CD4-positive, alpha-beta T cell treated with Interleukin-12 subunit alpha and Interleukin-12 subunit beta, for 1 hour (primary cell): ENCODE results near the gene TTC21A.

Experiments
- DNase-seq: peaks from one replicate; pipeline ENCODE4 v3.0.0-alpha.2; 2020

The TTC21A gene

GRCh38 chr3:39181408-39182335, 74.2 kb downstream of the TTC21A start:
- DNase-seq, result no peak

- no peak for DNase-seq
Observed at GRCh38 chr3:39183211-39184080, 76.0 kb downstream of the TTC21A start.

DNA sequence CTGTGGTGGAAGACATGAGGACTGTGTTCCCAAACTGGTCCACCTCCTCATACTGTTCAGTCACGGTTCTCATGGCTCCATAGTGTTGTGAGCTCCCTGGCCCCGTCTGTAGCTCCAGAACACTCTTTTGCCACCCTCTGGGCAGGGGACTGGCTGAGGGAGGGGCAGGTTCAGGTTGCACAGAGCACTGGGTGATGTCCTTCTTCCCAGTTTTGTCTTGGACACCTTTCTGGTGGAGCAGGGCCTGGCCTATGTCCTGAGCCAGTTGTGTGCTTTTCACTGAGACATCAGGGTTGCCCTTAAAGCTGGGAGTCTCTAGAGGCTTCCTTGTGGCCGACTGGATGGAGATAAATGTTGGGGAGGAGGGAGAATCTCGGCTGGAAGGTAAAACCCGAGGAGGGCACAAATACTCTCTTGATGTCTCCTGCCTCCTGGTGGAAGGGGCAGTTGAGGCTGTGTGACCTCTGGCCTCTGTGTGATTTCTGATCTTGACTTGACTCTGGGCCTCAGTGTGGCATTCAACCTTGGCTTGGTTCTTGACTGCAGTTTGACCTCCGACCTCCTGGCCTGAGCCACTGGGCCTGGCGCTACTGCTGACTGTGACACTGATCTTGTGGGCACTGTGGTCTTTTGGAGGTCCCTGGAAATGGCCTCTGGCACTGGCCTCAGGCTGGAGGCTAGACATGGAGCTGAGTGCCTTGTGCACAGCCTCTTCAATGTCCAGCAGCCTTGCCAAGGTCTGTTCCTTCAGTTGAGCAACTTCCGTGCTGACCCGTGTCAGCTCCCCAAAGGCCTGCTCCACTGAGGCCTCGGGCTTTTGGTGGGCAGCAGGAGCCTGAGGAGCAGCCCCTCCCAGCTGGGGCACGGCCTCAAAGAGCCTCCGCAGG, 76.8 kb downstream of the TTC21A start:
- DNase-seq, result no peak

DNA sequence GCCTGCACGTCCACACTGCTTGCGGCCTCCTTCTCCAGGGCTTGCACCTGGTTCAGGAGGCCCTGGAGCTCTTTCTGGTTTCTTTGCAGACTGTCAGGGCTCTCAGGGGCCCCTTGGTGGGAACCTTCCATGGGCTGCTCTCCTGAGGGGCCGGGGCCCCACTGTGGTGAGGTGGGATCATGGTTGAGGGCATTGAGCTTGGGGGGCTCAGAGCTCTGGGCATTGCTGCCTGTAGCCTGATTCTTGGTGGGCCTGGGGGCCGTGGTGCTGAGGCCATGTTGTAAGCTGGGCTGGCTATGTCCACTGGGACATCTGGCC, 77.4 kb downstream of the TTC21A start:
- DNase-seq, result no peak

GRCh38 chr3:39185326-39185958, 78.0 kb downstream of the TTC21A start:
- no peak for DNase-seq

GRCh38 chr3:39185959-39186691, 78.6 kb downstream of the TTC21A start:
- no peak for DNase-seq

- no peak for DNase-seq
Observed at GRCh38 chr3:39186692-39187151, 79.2 kb downstream of the TTC21A start.

- DNase-seq, result no peak
Observed at GRCh38 chr3:39187372-39188155, 80.1 kb downstream of the TTC21A start.
